NT2/D1 (cell line): ENCODE measurements around the gene TEX30.

Source experiments
- DNase-seq: peaks from one replicate; pipeline ENCODE4 v3.0.0-alpha.2; 2011; ENCODE audit warnings: low read depth, low spot score
- H3K27me3 ChIP-seq: 2 replicates; pipeline ENCODE4 v1.6.0; 2011; ENCODE audit warnings: mild to moderate bottlenecking; ENCODE audit not compliant: insufficient read length, insufficient read depth
- H3K36me3 ChIP-seq: 2 replicates; pipeline ENCODE4 v1.6.1; 2011; ENCODE audit warnings: mild to moderate bottlenecking, low read length, mixed read lengths; ENCODE audit not compliant: insufficient read depth, insufficient read length
- H3K4me1 ChIP-seq: 2 replicates; pipeline ENCODE4 v1.5.1; 2011; ENCODE audit not compliant: insufficient read depth, insufficient read length
- H3K4me3 ChIP-seq: 2 replicates; pipeline ENCODE4 v1.5.1; 2011; ENCODE audit warnings: low read depth; ENCODE audit not compliant: insufficient read length
- H3K9ac ChIP-seq: 2 replicates; pipeline ENCODE4 v1.6.0; 2011; ENCODE audit warnings: low read depth; ENCODE audit not compliant: insufficient read length
- H3K9me3 ChIP-seq: 2 replicates; pipeline ENCODE4 v1.5.1; 2011; ENCODE audit warnings: mild to moderate bottlenecking, low read length; ENCODE audit not compliant: insufficient read depth
- SUZ12 ChIP-seq: IDR thresholded peaks from 2 replicates; pipeline ENCODE4 v1.6.1; 2011; ENCODE audit not compliant: insufficient read length, insufficient read depth; ENCODE audit errors: extremely low read depth
- YY1 ChIP-seq: IDR thresholded peaks from 2 replicates; pipeline ENCODE4 v1.6.1; 2011; ENCODE audit not compliant: insufficient read length, insufficient read depth
- ZNF274 ChIP-seq: IDR thresholded peaks from 2 replicates; pipeline ENCODE4 v1.6.1; 2011; ENCODE audit warnings: mild to moderate bottlenecking, low read depth, low read length

Gene TEX30

GRCh38 chr13:102773441-102774213 lies at the start of gene TEX30:
Gene TEX30, minus strand, starts transcription at chr13:102773786. Its CDS starts 3,760 bp downstream, at chr13:102770026.
- peaks cover 2% of the 10 kb centered on the region for H3K4me1 ChIP-seq
- peak within 1 kb of the TSS; percentile 78 for H3K4me3 ChIP-seq
- H3K36me3 ChIP-seq, result peaks cover 12% of the 10 kb centered on the region
- DNase-seq, result peak; percentile 49
- H3K9me3 ChIP-seq, result peaks cover 5% of the 10 kb centered on the region; the same call in 1 of the 2 replicates
- TF ChIP-seq YY1 (no peak), ZNF274 (no peak), SUZ12 (no peak)
- H3K9ac ChIP-seq, result peak within 1 kb of the TSS; percentile 85
- H3K27me3 ChIP-seq, result peaks cover 4% of the 10 kb centered on the region

GRCh38 chr13:102817907-102818306 lies 44.3 kb upstream of the TEX30 start:
- Histone ChIP-seq H3K27me3 (no peaks in the 10 kb centered on the region), H3K36me3 (no peaks in the 10 kb centered on the region), H3K4me3 (no peak overlapping the region), H3K9ac (no peak overlapping the region), H3K9me3 (no peaks in the 10 kb centered on the region), H3K4me1 (no peaks in the 10 kb centered on the region)
- no peak for DNase-seq
- no peak for TF ChIP-seq YY1
- TF ChIP-seq ZNF274, result no peak
- no peak for TF ChIP-seq SUZ12

DNA sequence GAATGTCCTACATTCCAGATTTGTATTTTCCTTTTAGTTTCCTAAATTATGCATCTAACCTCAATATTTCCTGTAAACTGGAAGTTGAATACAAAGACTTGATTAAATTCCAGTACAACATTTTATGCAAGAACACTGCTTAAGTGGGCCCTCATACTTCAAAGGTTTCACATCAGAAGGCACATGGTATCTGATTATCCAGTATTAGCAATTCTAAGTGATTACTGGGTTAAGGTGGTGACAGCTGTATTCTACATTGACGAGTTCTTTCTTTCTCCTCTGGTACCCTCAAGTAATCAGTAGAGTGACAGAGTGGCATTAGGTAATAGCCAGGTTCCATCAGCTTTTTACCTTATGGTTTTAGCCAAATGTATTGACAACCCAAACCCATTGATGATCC lies 43.7 kb upstream of the TEX30 start:
- no peak overlapping the region for H3K9ac ChIP-seq
- no peaks in the 10 kb centered on the region for H3K9me3 ChIP-seq
- H3K4me3 ChIP-seq, result no peak overlapping the region
- no peak for TF ChIP-seq SUZ12
- no peaks in the 10 kb centered on the region for H3K4me1 ChIP-seq
- DNase-seq, result no peak
- no peaks in the 10 kb centered on the region for H3K36me3 ChIP-seq
- no peaks in the 10 kb centered on the region for H3K27me3 ChIP-seq

- no peak for DNase-seq
- no peaks in the 10 kb centered on the region for H3K36me3 ChIP-seq
- no peaks in the 10 kb centered on the region for H3K27me3 ChIP-seq
- H3K9me3 ChIP-seq, result no peaks in the 10 kb centered on the region
- no peak for TF ChIP-seq YY1
- TF ChIP-seq SUZ12, result no peak
- TF ChIP-seq ZNF274, result no peak
- no peak overlapping the region for H3K9ac ChIP-seq
- H3K4me3 ChIP-seq, result no peak overlapping the region
- no peaks in the 10 kb centered on the region for H3K4me1 ChIP-seq
Observed at GRCh38 chr13:102816708-102817107, 43.1 kb upstream of the TEX30 start.

DNA sequence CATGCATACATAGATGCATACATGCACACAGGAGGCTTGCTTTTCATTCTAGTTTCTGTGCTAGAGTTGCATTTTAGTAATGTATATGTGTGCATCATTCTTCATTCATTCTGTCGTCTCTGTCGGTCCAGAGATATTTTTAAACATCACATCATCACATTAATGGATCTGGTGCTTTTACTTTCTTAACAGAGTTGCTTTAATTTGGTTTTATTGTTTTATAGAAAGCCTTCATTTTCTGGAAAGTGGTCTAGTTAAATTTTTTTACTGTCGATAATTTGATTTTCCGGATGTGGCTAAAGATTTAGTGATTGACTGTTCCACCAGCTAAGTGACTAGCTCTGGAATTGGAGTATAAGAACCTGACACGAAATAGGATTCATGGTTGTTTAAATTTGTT lies 42.2 kb upstream of the TEX30 start:
- H3K27me3 ChIP-seq, result no peaks in the 10 kb centered on the region
- H3K9ac ChIP-seq, result no peak overlapping the region
- no peaks in the 10 kb centered on the region for H3K4me1 ChIP-seq
- H3K9me3 ChIP-seq, result no peaks in the 10 kb centered on the region
- no peak overlapping the region for H3K4me3 ChIP-seq
- H3K36me3 ChIP-seq, result no peaks in the 10 kb centered on the region
- no peak for TF ChIP-seq ZNF274
- no peak for TF ChIP-seq YY1
- TF ChIP-seq SUZ12, result no peak
- DNase-seq, result no peak

DNA sequence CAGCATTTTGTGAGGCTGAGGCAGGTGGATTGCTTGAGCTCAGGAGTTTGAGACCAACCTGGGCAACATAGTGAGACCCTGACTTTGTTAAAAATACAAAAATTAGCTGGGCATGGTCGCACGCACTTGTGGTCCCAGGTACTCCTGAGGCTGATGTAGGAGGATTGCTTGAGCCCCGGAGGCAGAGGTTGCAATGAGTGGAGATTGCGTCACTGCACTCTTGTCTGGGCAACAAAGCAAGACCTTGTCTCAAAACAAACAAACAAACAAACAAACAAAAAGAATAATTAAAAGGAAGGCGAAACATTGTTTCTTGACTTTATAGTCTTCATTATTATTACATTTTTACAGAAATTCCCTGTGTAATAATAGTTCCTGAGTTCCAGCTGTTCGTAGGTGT lies 41.2 kb upstream of the TEX30 start:
- no peaks in the 10 kb centered on the region for H3K4me1 ChIP-seq
- no peak overlapping the region for H3K9ac ChIP-seq
- no peaks in the 10 kb centered on the region for H3K27me3 ChIP-seq
- no peak overlapping the region for H3K4me3 ChIP-seq
- no peak for DNase-seq
- H3K36me3 ChIP-seq, result no peaks in the 10 kb centered on the region
- H3K9me3 ChIP-seq, result no peaks in the 10 kb centered on the region
- no peak for TF ChIP-seq SUZ12
- no peak for TF ChIP-seq ZNF274
- TF ChIP-seq YY1, result no peak

DNA sequence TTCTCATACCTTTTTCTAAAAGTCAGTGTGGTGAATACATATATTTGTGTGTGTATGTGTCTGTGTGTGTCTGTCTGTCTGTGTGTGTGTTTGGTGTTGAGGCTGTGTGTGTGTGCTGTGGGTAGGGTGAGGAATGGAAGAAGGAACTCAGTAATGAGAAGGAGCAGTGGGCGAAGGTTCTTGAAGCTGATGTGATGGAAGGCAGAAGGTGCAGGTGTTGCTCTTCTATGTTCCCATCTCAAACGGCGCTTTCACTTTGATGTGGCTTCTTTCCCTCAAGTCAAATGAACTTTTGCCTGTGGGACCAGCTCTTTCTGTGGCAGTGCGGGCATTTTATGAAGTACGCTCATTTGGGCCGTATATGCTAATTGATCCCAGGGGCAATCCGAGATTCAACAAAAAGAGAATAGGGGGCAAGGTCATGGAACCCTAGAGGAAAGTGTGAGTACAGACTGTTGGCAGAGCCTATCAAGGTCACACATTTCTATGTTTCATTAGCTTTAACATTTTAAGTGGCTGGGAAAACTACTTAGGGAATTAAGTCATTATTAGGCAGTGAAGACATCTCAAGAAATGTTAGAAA lies 40.5 kb upstream of the TEX30 start:
- Histone ChIP-seq H3K9me3 (no peaks in the 10 kb centered on the region), H3K27me3 (no peaks in the 10 kb centered on the region), H3K4me3 (no peak overlapping the region), H3K9ac (no peak overlapping the region), H3K4me1 (no peaks in the 10 kb centered on the region), H3K36me3 (no peaks in the 10 kb centered on the region)
- no peak for TF ChIP-seq ZNF274
- TF ChIP-seq SUZ12, result no peak
- no peak for TF ChIP-seq YY1
- DNase-seq, result no peak
